Measurements from ENCODE around the gene ASTL. TPM values are rescaled to one million over a fixed set of nuclear protein-coding genes. Genes with fewer than 3 reads are reported as not detected.

Gene ASTL
- total RNA-seq, 1 experiment from 2014 or later: not detected

GRCh38 chr2:96083989-96084857 is 54.1 kb downstream of the ASTL start:
- H3F3A ChIP-seq (ENCODE audit: low read length, unreplicated experiment): no peaks in the 10 kb centered on the region
- no peaks in the 10 kb centered on the region for H4K20me1 ChIP-seq (ENCODE audit: low read length)
- no TSS peak for BruUV-seq (replicated peaks)
- no peak overlapping the region for H3K4me3 ChIP-seq (ENCODE audit: low read length)
- CTCF ChIA-PET: no interaction called here
- H3K79me2 ChIP-seq (ENCODE audit: low read length): no peaks in the 10 kb centered on the region
- TF ChIP-seq CTCF (conservative IDR thresholded peaks at IDR 0.05; ENCODE audit: low read depth, low read length): no peak
- no peak for TF ChIP-seq EZH2 (IDR thresholded peaks at IDR 0.05; ENCODE audit: low read length, unreplicated experiment)
- TF ChIP-seq EZH2phosphoT487 (IDR thresholded peaks at IDR 0.05; ENCODE audit: borderline replicate concordance, low read length): no peak
- peaks cover 6% of the 10 kb centered on the region; the same call in 1 of the 2 replicates for H3K27me3 ChIP-seq (ENCODE audit: low read length)
- H2AFZ ChIP-seq (ENCODE audit: low read length): no peak overlapping the region
- H3K4me1 ChIP-seq (ENCODE audit: insufficient read depth, low read length): no peaks in the 10 kb centered on the region
- DNase-seq (no peak), ATAC-seq (no peak)
- H3K27ac ChIP-seq (ENCODE audit: low read length): no peak overlapping the region
- POLR2A ChIA-PET (ENCODE audit: unreplicated experiment): no interaction called here
- H3K9me2 ChIP-seq (replicated peaks; ENCODE audit: low read length): no peaks in the 10 kb centered on the region
- no peak overlapping the region for H3K4me2 ChIP-seq (ENCODE audit: low read length)
- no peaks in the 10 kb centered on the region for H3K36me3 ChIP-seq (ENCODE audit: low read depth, low read length)
- H3K9ac ChIP-seq (ENCODE audit: low read length): no peak overlapping the region
- no peaks in the 10 kb centered on the region for H3K9me3 ChIP-seq (ENCODE audit: low read length)
- intact Hi-C loops (cut with micrococcal nuclease): no loop called here

GRCh38 chr2:96083064-96083939 is 55.0 kb downstream of the ASTL start:
- no peaks in the 10 kb centered on the region for H4K20me1 ChIP-seq (ENCODE audit: low read length)
- ATAC-seq (no peak), DNase-seq (no peak)
- POLR2A ChIA-PET (ENCODE audit: unreplicated experiment): no interaction called here
- no peak overlapping the region for H2AFZ ChIP-seq (ENCODE audit: low read length)
- H3K27me3 ChIP-seq (ENCODE audit: low read length): peaks cover 9% of the 10 kb centered on the region; the same call in 1 of the 2 replicates
- intact Hi-C loops (cut with micrococcal nuclease): no loop called here
- no peaks in the 10 kb centered on the region for H3K9me2 ChIP-seq (replicated peaks; ENCODE audit: low read length)
- no peak overlapping the region for H3K27ac ChIP-seq (ENCODE audit: low read length)
- H3K9ac ChIP-seq (ENCODE audit: low read length): no peak overlapping the region
- no peaks in the 10 kb centered on the region for H3K79me2 ChIP-seq (ENCODE audit: low read length)
- H3K4me3 ChIP-seq (ENCODE audit: low read length): no peak overlapping the region
- H3F3A ChIP-seq (ENCODE audit: low read length, unreplicated experiment): no peaks in the 10 kb centered on the region
- no peaks in the 10 kb centered on the region for H3K4me1 ChIP-seq (ENCODE audit: insufficient read depth, low read length)
- H3K36me3 ChIP-seq (ENCODE audit: low read depth, low read length): no peaks in the 10 kb centered on the region
- H3K4me2 ChIP-seq (ENCODE audit: low read length): no peak overlapping the region
- no TSS peak for BruUV-seq (replicated peaks)
- CTCF ChIA-PET: no interaction called here
- no peak for TF ChIP-seq EZH2 (IDR thresholded peaks at IDR 0.05; ENCODE audit: low read length, unreplicated experiment)
- no peak for TF ChIP-seq EZH2phosphoT487 (IDR thresholded peaks at IDR 0.05; ENCODE audit: borderline replicate concordance, low read length)
- TF ChIP-seq CTCF (conservative IDR thresholded peaks at IDR 0.05; ENCODE audit: low read depth, low read length): no peak
- no peaks in the 10 kb centered on the region for H3K9me3 ChIP-seq (ENCODE audit: low read length)

Data from PC-3 (cell line).